ENCODE data around the gene GMDS.

GMDS gene

GRCh38 chr6:1910621-1911407 is 334.6 kb downstream of the GMDS start:
- Histone ChIP-seq H3K27me3 (replicated peaks; ENCODE audit: control insufficient read depth, insufficient read depth, low read length) (no peaks in the 10 kb centered on the region), H3K36me3 (ENCODE audit: control insufficient read depth, insufficient read depth, low read length) (no peaks in the 10 kb centered on the region; the same call in 1 of the 2 replicates), H3K4me3 (replicated peaks; ENCODE audit: low read depth, low read length) (no peak overlapping the region)
- TF ChIP-seq, protein P1, sequence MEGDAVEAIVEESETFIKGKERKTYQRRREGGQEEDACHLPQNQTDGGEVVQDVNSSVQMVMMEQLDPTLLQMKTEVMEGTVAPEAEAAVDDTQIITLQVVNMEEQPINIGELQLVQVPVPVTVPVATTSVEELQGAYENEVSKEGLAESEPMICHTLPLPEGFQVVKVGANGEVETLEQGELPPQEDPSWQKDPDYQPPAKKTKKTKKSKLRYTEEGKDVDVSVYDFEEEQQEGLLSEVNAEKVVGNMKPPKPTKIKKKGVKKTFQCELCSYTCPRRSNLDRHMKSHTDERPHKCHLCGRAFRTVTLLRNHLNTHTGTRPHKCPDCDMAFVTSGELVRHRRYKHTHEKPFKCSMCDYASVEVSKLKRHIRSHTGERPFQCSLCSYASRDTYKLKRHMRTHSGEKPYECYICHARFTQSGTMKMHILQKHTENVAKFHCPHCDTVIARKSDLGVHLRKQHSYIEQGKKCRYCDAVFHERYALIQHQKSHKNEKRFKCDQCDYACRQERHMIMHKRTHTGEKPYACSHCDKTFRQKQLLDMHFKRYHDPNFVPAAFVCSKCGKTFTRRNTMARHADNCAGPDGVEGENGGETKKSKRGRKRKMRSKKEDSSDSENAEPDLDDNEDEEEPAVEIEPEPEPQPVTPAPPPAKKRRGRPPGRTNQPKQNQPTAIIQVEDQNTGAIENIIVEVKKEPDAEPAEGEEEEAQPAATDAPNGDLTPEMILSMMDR (IDR thresholded peaks at IDR 0.05; ENCODE audit: insufficient read depth, low read length, poor library complexity, severe bottlenecking) = no peak
- no peak for DNase-seq (ENCODE audit: extremely low read depth, insufficient read length)

GRCh38 chr6:1908784-1909183 is 336.6 kb downstream of the GMDS start:
- DNase-seq (ENCODE audit: extremely low read depth, insufficient read length) = no peak
- Histone ChIP-seq H3K27me3 (replicated peaks; ENCODE audit: control insufficient read depth, insufficient read depth, low read length) (no peaks in the 10 kb centered on the region), H3K4me3 (replicated peaks; ENCODE audit: low read depth, low read length) (no peak overlapping the region), H3K36me3 (ENCODE audit: control insufficient read depth, insufficient read depth, low read length) (no peaks in the 10 kb centered on the region)
- TF ChIP-seq, protein P1 (IDR thresholded peaks at IDR 0.05; ENCODE audit: insufficient read depth, low read length, poor library complexity, severe bottlenecking) = no peak

GRCh38 chr6:1906609-1907008 is 338.8 kb downstream of the GMDS start:
- DNase-seq (ENCODE audit: extremely low read depth, insufficient read length) = no peak
- no peaks in the 10 kb centered on the region for H3K36me3 ChIP-seq (ENCODE audit: control insufficient read depth, insufficient read depth, low read length)
- H3K4me3 ChIP-seq (replicated peaks; ENCODE audit: low read depth, low read length) = no peak overlapping the region
- TF ChIP-seq, protein P1 (IDR thresholded peaks at IDR 0.05; ENCODE audit: insufficient read depth, low read length, poor library complexity, severe bottlenecking) = no peak
- no peaks in the 10 kb centered on the region for H3K27me3 ChIP-seq (replicated peaks; ENCODE audit: control insufficient read depth, insufficient read depth, low read length)

GRCh38 chr6:1906014-1906413 is 339.4 kb downstream of the GMDS start:
- TF ChIP-seq, protein P1 (IDR thresholded peaks at IDR 0.05; ENCODE audit: insufficient read depth, low read length, poor library complexity, severe bottlenecking) = no peak
- H3K36me3 ChIP-seq (ENCODE audit: control insufficient read depth, insufficient read depth, low read length) = no peaks in the 10 kb centered on the region

GRCh38 chr6:1904898-1905297 is 340.5 kb downstream of the GMDS start:
- TF ChIP-seq, protein P1 (IDR thresholded peaks at IDR 0.05; ENCODE audit: insufficient read depth, low read length, poor library complexity, severe bottlenecking) = no peak
- Histone ChIP-seq H3K4me3 (replicated peaks; ENCODE audit: low read depth, low read length) (no peak overlapping the region), H3K36me3 (ENCODE audit: control insufficient read depth, insufficient read depth, low read length) (no peaks in the 10 kb centered on the region), H3K27me3 (replicated peaks; ENCODE audit: control insufficient read depth, insufficient read depth, low read length) (no peaks in the 10 kb centered on the region)
- no peak for DNase-seq (ENCODE audit: extremely low read depth, insufficient read length)

More at GRCh38 chr6:1906014-1906413, 339.4 kb downstream of the GMDS start:
- Histone ChIP-seq H3K4me3 (replicated peaks; ENCODE audit: low read depth, low read length) (no peak overlapping the region), H3K27me3 (replicated peaks; ENCODE audit: control insufficient read depth, insufficient read depth, low read length) (no peaks in the 10 kb centered on the region)
- DNase-seq (ENCODE audit: extremely low read depth, insufficient read length) = no peak
